ENCODE results near the gene TMEM156. TPM values are rescaled to one million over a fixed set of nuclear protein-coding genes. Genes with fewer than 3 reads are reported as not detected.

Gene TMEM156
- total RNA-seq, 6 experiments from 2014 or later: 0.07 to 0.48 (median 0.41) TPM

DNA sequence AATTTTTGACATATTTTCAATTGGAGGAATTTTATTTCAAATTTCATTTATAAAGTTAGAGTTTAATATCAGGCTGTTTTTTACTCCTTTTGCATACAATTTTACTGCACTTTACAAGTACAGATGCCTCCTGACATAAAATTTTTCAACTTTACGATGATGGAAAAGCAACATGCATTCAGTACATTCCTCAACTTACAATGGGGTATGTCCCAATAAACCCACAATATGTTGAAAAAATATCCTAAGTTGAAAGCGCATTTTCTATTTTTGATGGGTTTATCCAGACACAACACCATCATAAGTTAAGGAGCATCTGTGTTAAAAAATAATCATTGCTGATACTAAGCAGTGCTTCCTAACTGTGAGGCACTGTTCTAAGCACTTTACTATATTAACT, 34.2 kb upstream of the TMEM156 start:
- Mint-ChIP-seq H3K9me3 (no peaks in the 10 kb centered on the region), H3K4me3 (no peak overlapping the region), H3K4me1 (ENCODE audit: low read depth) (peaks cover 36% of the 10 kb centered on the region), H3K27ac (no peak overlapping the region), H3K27me3 (ENCODE audit: insufficient read depth) (no peaks in the 10 kb centered on the region; the same call in 1 of the 2 replicates), H3K36me3 (ENCODE audit: low read depth) (no peaks in the 10 kb centered on the region; the same call in 1 of the 2 replicates)
- TF ChIP-seq, protein P1, sequence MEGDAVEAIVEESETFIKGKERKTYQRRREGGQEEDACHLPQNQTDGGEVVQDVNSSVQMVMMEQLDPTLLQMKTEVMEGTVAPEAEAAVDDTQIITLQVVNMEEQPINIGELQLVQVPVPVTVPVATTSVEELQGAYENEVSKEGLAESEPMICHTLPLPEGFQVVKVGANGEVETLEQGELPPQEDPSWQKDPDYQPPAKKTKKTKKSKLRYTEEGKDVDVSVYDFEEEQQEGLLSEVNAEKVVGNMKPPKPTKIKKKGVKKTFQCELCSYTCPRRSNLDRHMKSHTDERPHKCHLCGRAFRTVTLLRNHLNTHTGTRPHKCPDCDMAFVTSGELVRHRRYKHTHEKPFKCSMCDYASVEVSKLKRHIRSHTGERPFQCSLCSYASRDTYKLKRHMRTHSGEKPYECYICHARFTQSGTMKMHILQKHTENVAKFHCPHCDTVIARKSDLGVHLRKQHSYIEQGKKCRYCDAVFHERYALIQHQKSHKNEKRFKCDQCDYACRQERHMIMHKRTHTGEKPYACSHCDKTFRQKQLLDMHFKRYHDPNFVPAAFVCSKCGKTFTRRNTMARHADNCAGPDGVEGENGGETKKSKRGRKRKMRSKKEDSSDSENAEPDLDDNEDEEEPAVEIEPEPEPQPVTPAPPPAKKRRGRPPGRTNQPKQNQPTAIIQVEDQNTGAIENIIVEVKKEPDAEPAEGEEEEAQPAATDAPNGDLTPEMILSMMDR (IDR thresholded peaks at IDR 0.05): no peak
- DNase-seq: no peak

DNA sequence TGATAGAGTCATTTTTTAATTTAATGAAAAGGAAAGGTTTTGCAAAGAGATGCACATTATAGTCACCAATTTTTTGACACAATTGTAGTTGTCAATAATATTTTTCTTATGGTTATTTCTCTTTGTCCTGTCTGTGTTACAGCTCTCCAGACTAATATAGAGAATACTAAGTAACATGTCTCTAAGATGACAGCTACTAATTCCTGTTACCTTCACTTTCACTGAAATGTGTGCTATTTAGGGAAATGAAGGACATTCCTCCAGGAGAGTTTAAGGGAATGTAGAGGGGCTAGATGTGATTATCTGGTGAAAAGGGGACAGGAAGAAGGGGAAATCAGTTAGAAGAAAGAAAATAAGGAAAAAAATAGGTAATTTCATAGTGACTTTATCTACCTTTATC, 31.2 kb upstream of the TMEM156 start:
- Mint-ChIP-seq H3K4me1 (ENCODE audit: low read depth) (peaks cover 36% of the 10 kb centered on the region), H3K36me3 (ENCODE audit: low read depth) (no peaks in the 10 kb centered on the region), H3K27ac (no peak overlapping the region), H3K9me3 (no peaks in the 10 kb centered on the region), H3K4me3 (no peak overlapping the region), H3K27me3 (ENCODE audit: insufficient read depth) (no peaks in the 10 kb centered on the region; the same call in 1 of the 2 replicates)
- no peak for DNase-seq
- TF ChIP-seq, protein P1 (IDR thresholded peaks at IDR 0.05): no peak

DNA sequence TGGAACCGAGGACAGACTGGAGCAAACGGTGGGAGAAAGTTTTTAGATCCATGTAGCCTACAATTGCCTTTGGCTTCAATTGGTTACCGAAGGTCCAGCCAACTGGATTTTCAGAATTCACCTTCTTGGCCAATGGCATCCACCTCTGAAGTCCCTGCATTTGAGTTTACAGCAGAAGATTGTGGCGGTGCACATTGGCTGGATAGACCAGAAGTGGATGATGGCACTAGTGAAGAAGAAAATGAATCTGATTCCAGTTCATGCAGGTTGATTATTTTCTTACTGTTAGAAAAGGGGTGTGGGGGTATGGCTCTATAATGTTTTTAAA, 30.5 kb upstream of the TMEM156 start:
- peak overlapping the region; percentile 12 for H3K27ac Mint-ChIP-seq
- no peak for DNase-seq

DNA sequence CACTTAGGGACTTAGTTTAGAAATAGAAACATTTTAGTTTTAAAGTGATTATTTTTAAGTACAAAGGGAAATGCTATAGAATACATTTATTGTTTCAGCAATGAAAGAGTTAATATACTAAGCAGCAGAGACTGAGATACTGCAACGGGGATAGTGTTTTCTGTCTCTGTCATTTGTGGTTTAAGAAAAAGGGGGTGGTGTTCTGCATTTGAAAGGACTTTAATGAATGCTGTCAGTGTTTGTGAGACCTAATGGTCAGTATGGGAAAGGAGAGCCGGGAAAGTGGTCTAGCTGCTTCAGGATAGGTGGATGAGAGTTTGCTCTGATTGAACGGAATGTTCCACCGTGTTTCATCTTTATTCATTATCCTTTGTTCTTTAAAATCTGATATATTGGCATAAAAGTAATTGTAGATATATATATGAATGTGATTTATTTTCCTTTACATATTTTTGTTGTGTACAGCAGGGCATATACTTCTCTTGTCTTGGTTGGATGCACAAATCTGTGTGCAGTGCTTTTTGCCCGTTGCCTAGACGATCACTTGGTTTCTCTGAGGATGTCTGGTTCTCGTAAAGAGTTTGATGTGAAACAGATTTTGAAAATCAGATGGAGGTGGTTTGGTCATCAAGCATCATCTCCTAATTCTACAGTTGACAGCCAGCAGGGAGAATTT, 30.0 kb upstream of the TMEM156 start, which contains the start of gene KLHL5:
KLHL5 (plus strand) TSS at position 139 of the 676 bp plus-strand sequence; CDS start at position 560, 421 bp downstream.
- TF ChIP-seq, protein P1 (IDR thresholded peaks at IDR 0.05): no peak
- Mint-ChIP-seq H3K27ac (peak within 1 kb of the TSS; percentile 12), H3K36me3 (ENCODE audit: low read depth) (no peaks in the 10 kb centered on the region), H3K4me3 (peak within 1 kb of the TSS; percentile 33; the same call in 1 of the 2 replicates), H3K27me3 (ENCODE audit: insufficient read depth) (no peaks in the 10 kb centered on the region), H3K4me1 (ENCODE audit: low read depth) (peaks cover 26% of the 10 kb centered on the region), H3K9me3 (no peaks in the 10 kb centered on the region)
- no peak for DNase-seq

More for the DNA sequence above, 30.5 kb upstream of the TMEM156 start:
- H3K27me3 Mint-ChIP-seq (ENCODE audit: insufficient read depth): no peaks in the 10 kb centered on the region; the same call in 1 of the 2 replicates
- no peaks in the 10 kb centered on the region for H3K9me3 Mint-ChIP-seq
- H3K36me3 Mint-ChIP-seq (ENCODE audit: low read depth): no peaks in the 10 kb centered on the region
- TF ChIP-seq, protein P1 (IDR thresholded peaks at IDR 0.05): no peak
- H3K4me3 Mint-ChIP-seq: peak overlapping the region; percentile 33; the same call in 1 of the 2 replicates
- peaks cover 31% of the 10 kb centered on the region for H3K4me1 Mint-ChIP-seq (ENCODE audit: low read depth)

DNA sequence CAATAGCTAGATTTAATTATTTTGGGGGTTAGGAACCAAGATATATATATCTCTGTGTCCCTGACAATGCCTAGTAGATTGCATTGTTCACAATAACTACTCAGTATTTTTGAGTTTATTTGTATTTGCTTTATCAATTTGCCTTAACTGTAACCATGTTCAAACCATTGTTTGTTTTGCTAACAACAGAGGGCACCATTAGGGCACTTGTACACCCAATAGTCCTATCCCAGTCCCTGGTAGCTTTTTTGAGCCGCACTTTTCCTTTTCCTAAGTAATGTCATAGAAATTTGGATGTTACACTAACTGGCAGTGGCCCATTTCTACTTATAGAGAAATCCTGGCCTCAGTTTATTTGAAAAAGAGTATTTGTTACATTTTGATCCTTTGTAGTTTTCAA, 29.2 kb upstream of the TMEM156 start:
- DNase-seq: no peak
- Mint-ChIP-seq H3K4me3 (no peak overlapping the region), H3K9me3 (no peaks in the 10 kb centered on the region), H3K4me1 (ENCODE audit: low read depth) (peaks cover 23% of the 10 kb centered on the region), H3K36me3 (ENCODE audit: low read depth) (no peaks in the 10 kb centered on the region), H3K27ac (no peak overlapping the region), H3K27me3 (ENCODE audit: insufficient read depth) (no peaks in the 10 kb centered on the region)
- TF ChIP-seq, protein P1 (IDR thresholded peaks at IDR 0.05): peak; percentile 15; the same call in 1 of the 2 replicates

Measured in HFFc6 (cell line).